Lower leg skin (tissue), 3 donors: ENCODE results near the gene ARHGAP22.

Experiments used
- POLR2A ChIP-seq, 2 donors: fragments of 450-650 bp; IDR thresholded peaks; one replicate each; pipeline ENCODE4 v1.6.1; 2016 to 2017; ENCODE audit warnings: antibody characterized with exemption in 2 of 2, mild to moderate bottlenecking in 1 of 2, moderate library complexity in 1 of 2
- TF ChIP-seq, protein P1 (sequence below), 3 donors: fragments of 450-650 bp; IDR thresholded peaks; one replicate each; pipeline ENCODE4 v1.5.1; 2016; ENCODE audit warnings: antibody characterized with exemption in 3 of 3, mild to moderate bottlenecking in 3 of 3, moderate library complexity in 2 of 3

DNA sequence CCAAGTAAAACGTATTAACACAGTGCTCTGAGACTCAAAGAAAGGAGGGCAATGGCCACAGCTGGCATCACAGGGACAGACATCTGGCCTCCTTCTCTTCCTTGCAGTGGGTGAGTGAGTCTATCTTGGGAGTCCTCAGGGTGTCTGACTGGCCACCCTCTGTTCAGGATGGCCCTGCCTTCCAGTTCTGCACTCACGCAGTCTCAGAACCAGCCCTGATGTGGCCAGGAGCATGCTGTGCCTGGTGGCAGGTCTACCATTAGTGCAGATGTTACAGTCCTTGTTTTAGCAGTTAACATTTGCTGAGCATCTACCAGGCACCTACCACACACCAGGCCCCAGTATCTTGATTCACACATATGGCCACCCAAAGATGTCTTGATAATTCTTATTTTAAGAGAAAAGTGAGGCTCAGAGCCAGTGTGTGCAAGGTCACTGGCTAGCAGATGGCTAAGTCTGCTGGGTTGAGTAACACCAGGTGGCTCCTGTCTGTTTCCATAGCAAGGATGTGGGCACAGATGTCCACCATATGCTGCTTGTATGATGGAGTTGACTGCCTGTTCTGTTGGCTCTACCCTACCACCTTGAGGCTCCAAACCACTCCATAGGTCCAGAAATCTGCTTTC lies 23.2 kb upstream of the ARHGAP22 start:
- TF ChIP-seq, protein P1, sequence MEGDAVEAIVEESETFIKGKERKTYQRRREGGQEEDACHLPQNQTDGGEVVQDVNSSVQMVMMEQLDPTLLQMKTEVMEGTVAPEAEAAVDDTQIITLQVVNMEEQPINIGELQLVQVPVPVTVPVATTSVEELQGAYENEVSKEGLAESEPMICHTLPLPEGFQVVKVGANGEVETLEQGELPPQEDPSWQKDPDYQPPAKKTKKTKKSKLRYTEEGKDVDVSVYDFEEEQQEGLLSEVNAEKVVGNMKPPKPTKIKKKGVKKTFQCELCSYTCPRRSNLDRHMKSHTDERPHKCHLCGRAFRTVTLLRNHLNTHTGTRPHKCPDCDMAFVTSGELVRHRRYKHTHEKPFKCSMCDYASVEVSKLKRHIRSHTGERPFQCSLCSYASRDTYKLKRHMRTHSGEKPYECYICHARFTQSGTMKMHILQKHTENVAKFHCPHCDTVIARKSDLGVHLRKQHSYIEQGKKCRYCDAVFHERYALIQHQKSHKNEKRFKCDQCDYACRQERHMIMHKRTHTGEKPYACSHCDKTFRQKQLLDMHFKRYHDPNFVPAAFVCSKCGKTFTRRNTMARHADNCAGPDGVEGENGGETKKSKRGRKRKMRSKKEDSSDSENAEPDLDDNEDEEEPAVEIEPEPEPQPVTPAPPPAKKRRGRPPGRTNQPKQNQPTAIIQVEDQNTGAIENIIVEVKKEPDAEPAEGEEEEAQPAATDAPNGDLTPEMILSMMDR (IDR thresholded peaks at IDR 0.05) = no peak
- no peak for TF ChIP-seq POLR2A (IDR thresholded peaks at IDR 0.05)
